Uterus (tissue), 4 donors: Measurements from ENCODE around the gene CFAP43. TPM values are rescaled to one million over a fixed set of nuclear protein-coding genes. Genes with fewer than 3 reads are reported as not detected.
"Not testable (repeated sequence)": the region's sequence is repeated elsewhere in the genome, so short reads cannot be mapped to it uniquely, and the experiment has no call there.

Experiments used
- DNase-seq, 2 donors: peaks; one replicate each; pipeline ENCODE4 v3.0.0-alpha.2; 2019 to 2020
- H3K27ac ChIP-seq, 2 donors: fragments of 200-600 bp; sonication (generic); 1 replicate in 1 of 2; 2 replicates in 1 of 2; pipeline ENCODE4 v1.5.1; 2016 to 2018
- H3K27me3 ChIP-seq, 2 donors: fragments of 200-600 bp; sonication (generic); one replicate each; pipeline ENCODE4 v1.5.1; 2018 to 2019; ENCODE audit warnings: control low read depth in 1 of 2
- H3K36me3 ChIP-seq, 2 donors: fragments of 200-600 bp; sonication (generic); one replicate each; pipeline ENCODE4 v1.5.1; 2019; ENCODE audit warnings: control low read depth in 1 of 2
- H3K4me1 ChIP-seq, 2 donors: fragments of 200-600 bp; sonication (generic); one replicate each; pipeline ENCODE4 v1.5.1; 2018 to 2019; ENCODE audit warnings: control low read depth in 1 of 2
- H3K4me3 ChIP-seq, 2 donors: fragments of 200-600 bp; sonication (generic); 1 replicate in 1 of 2; 2 replicates in 1 of 2; pipeline ENCODE4 v1.5.1; 2018 to 2019; ENCODE audit warnings: mild to moderate bottlenecking in 1 of 2
- H3K9me3 ChIP-seq, 2 donors: fragments of 200-600 bp; sonication (generic); one replicate each; pipeline ENCODE4 v1.5.1; 2019; ENCODE audit warnings: control low read depth in 1 of 2
- POLR2A ChIP-seq, 2 donors: fragments of 450-650 bp; IDR thresholded peaks; one replicate each; pipeline ENCODE4 v1.6.1; 2016; ENCODE audit warnings: antibody characterized with exemption in 2 of 2, mild to moderate bottlenecking in 1 of 2, moderate library complexity in 1 of 2
- intact Hi-C: fragments of 100-400 bp; cut with DNase I; formaldehyde crosslinking; loops from one replicate; pipeline ENCODE4 v1.15.1; 2023; ENCODE audit warnings: low total_unique reads
- total RNA-seq, 4 donors: library from RNA; depleted of rRNA in 3 of 4; stranded (reverse); fragments of >200 nt in 3 of 4; gene quantifications; one replicate each; pipeline versions ENCODE4 v1.1.0 to v1.2.4, GENCODE V29; 2014 to 2023
- TF ChIP-seq, protein P1 (sequence below), 4 experiments: fragments of 200-600 bp in 2 of 4; fragments of 450-650 bp in 2 of 4; sonication (generic) in 2 of 4; IDR thresholded peaks; one replicate each; pipeline ENCODE4 v1.5.1; 2016 to 2019; ENCODE audit warnings: antibody characterized with exemption in 4 of 4, mild to moderate bottlenecking in 2 of 4, moderate library complexity in 1 of 4
- donor health status: DM: yes; HTN: yes; CAD: no.

Gene CFAP43
- total RNA-seq, 4 donors from 2014 or later, result 3.1 to 23.8 (median 3.8) TPM

DNA sequence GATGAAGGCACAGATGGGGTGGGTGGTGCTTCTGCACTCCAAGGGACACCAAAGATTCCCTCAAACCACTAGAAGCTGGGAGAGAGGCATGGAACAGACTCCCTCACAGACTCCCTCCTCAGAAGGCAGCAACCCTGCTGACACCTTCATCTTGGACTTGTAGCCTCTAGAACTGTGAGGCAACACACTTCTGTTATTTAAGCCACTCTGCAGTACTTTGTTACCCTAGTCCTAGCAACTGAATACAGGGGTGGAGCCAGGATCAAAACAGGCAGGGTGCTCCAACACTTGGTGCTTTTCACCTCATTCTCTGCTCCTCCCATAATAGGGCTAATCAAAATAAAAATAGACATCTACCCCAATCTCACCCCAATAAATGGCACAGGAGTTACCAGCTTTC is 20.2 kb upstream of the CFAP43 start:
- intact Hi-C loops, result no loop called here
- Histone ChIP-seq H3K9me3 (no peaks in the 10 kb centered on the region), H3K4me3 (no peak overlapping the region), H3K36me3 (no peaks in the 10 kb centered on the region), H3K27me3 (no peaks in the 10 kb centered on the region), H3K27ac (no peak overlapping the region), H3K4me1 (peaks cover 0 to 5% of the 10 kb centered on the region in 2 donors)
- TF ChIP-seq POLR2A (IDR thresholded peaks at IDR 0.05), result no peak
- TF ChIP-seq, protein P1, sequence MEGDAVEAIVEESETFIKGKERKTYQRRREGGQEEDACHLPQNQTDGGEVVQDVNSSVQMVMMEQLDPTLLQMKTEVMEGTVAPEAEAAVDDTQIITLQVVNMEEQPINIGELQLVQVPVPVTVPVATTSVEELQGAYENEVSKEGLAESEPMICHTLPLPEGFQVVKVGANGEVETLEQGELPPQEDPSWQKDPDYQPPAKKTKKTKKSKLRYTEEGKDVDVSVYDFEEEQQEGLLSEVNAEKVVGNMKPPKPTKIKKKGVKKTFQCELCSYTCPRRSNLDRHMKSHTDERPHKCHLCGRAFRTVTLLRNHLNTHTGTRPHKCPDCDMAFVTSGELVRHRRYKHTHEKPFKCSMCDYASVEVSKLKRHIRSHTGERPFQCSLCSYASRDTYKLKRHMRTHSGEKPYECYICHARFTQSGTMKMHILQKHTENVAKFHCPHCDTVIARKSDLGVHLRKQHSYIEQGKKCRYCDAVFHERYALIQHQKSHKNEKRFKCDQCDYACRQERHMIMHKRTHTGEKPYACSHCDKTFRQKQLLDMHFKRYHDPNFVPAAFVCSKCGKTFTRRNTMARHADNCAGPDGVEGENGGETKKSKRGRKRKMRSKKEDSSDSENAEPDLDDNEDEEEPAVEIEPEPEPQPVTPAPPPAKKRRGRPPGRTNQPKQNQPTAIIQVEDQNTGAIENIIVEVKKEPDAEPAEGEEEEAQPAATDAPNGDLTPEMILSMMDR (IDR thresholded peaks at IDR 0.05), result no peak
- no peak for DNase-seq

DNA sequence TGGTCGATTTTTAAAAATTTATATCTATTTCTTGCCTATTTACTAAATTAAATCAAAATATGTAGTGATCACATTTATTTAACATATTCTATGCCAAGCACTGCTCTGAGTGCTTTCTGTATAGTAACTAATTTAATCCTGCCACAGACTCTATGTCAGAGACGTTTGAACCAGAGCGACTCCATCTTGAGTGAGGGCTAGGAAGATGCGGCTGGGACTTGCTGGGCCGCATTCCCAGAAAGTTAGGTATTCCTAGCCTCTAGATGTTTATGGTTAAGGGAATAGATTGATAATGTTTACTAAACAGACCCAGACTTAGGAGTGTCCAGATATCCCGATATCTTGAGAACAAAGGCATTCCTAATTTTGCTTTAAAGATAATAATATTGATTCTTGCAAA is 19.3 kb upstream of the CFAP43 start:
- H3K9me3 ChIP-seq, result no peaks in the 10 kb centered on the region
- H3K27me3 ChIP-seq, result no peaks in the 10 kb centered on the region
- TF ChIP-seq POLR2A (IDR thresholded peaks at IDR 0.05), result no peak
- TF ChIP-seq, protein P1 (IDR thresholded peaks at IDR 0.05), result no peak
- intact Hi-C loops, result no loop called here
- no peaks in the 10 kb centered on the region for H3K4me1 ChIP-seq
- no peak overlapping the region for H3K4me3 ChIP-seq
- H3K27ac ChIP-seq, result no peak overlapping the region
- no peak for DNase-seq
- H3K36me3 ChIP-seq, result no peaks in the 10 kb centered on the region

DNA sequence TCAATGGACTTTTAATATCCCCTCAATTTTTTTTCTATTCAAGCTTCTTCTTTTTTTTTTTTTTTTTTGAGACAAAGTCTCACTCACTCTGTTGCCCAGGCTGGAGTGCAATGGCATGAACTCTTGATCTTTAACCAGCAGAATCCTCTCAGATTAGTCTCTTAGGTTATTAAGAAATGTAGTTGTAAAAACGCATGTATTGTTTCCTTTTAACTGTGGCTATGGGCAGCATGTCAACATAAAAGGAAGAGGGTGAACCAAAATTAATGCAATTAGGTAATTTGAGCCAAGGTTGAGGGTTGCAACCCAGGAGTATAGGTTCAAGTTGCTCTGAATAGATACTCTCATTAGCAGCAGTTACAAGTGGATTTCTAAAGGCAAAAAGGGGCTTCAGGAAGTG is 18.2 kb upstream of the CFAP43 start:
- no peak overlapping the region for H3K4me3 ChIP-seq
- intact Hi-C loops, result no loop called here
- TF ChIP-seq, protein P1 (IDR thresholded peaks at IDR 0.05), result no peak
- no peak for TF ChIP-seq POLR2A (IDR thresholded peaks at IDR 0.05)
- DNase-seq, result no peak
- H3K27ac ChIP-seq, result no peak overlapping the region
- no peaks in the 10 kb centered on the region for H3K36me3 ChIP-seq
- H3K9me3 ChIP-seq, result no peaks in the 10 kb centered on the region
- H3K4me1 ChIP-seq, result no peaks in the 10 kb centered on the region
- no peaks in the 10 kb centered on the region for H3K27me3 ChIP-seq

DNA sequence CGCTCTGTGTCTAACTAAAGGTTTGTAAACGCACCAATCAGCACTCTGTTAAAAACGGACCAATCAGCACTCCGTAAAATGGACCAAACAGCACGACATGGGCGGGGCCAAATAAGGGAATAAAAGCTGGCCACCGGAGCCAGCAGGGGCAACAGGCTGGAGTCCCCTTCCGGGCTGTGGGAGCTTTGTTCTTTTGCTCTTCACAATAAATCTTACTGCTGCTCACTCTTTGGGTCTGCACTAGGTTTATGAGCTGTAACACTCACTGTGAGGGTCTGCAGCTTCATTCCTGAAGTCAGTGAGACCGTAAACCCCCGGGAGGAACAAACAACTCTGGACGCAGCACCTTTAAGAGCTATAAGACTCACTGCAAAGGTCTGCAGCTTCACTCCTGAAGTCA is 16.8 kb upstream of the CFAP43 start:
- intact Hi-C loops, DNase-seq, H3K4me1 ChIP-seq, H3K27me3 ChIP-seq, H3K9me3 ChIP-seq, H3K4me3 ChIP-seq, H3K36me3 ChIP-seq, H3K27ac ChIP-seq: not testable (repeated sequence)

DNA sequence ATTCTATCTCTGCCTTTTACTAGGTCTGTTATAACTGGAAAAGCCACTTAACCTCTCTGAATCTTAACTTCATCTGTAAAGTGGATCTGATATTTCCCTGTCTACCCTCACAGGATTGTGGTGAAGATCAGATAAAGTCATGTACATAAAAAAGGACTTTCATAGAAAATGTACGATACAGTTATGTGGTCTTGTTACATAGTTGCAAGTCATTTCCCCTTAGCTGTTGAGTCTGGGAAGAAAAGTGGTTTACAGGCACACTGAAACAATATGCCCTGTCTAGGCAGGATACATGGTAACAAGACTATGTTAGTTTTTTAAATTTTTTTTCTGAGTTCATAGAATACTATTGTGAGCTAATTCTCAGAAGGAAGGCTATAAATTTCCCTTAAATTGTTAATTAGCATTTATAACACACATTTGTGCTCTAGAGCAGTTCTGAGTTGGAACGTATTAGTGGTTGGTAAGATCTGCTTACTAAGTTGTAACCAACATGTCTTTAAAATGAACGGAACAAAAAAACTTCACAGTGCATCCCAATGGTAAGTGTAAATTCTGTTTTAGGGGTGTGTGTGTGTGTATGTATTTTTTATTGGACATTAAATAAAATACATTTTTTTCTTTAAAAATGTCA is 15.5 kb upstream of the CFAP43 start:
- H3K9me3 ChIP-seq, result no peaks in the 10 kb centered on the region
- intact Hi-C loops, result no loop called here
- TF ChIP-seq POLR2A (IDR thresholded peaks at IDR 0.05), result no peak
- TF ChIP-seq, protein P1 (IDR thresholded peaks at IDR 0.05), result no peak
- no peak overlapping the region for H3K4me3 ChIP-seq
- H3K27ac ChIP-seq, result no peak overlapping the region
- no peaks in the 10 kb centered on the region for H3K36me3 ChIP-seq
- H3K27me3 ChIP-seq, result no peaks in the 10 kb centered on the region
- no peak for DNase-seq
- H3K4me1 ChIP-seq, result no peaks in the 10 kb centered on the region

DNA sequence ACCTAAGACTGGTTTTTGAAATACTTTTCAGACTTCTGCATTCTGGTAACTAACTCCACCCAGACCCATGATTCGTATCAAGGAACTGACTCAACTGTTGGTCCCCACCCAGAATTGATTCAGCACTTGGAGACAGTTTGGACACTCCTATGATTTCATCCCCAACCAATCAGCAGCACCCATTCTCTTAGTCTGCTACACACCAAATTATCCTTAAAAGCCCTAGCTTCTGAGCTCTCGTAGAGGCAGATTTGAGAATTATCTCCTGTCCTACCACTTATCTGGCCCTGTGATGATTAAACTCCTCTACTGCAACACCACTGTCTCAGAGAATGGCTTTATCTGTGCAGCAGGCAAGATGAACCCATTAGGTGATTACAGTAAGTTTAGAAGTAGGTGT is 14.8 kb upstream of the CFAP43 start:
- TF ChIP-seq, protein P1 (IDR thresholded peaks at IDR 0.05), result no peak
- no peak for TF ChIP-seq POLR2A (IDR thresholded peaks at IDR 0.05)
- Histone ChIP-seq H3K27ac (no peak overlapping the region), H3K9me3 (no peaks in the 10 kb centered on the region), H3K36me3 (no peaks in the 10 kb centered on the region), H3K4me1 (no peaks in the 10 kb centered on the region), H3K27me3 (no peaks in the 10 kb centered on the region), H3K4me3 (no peak overlapping the region)
- intact Hi-C loops, result no loop called here
- DNase-seq, result no peak
